Measurements from ENCODE around the gene BEX3.

BEX3 gene

GRCh38 chrX:103338663-103339062, 37.7 kb upstream of the BEX3 start:
- no peak overlapping the region for H3K4me3 ChIP-seq (ENCODE audit: low read depth, low read length)
- no peaks in the 10 kb centered on the region for H3K9me3 ChIP-seq (ENCODE audit: control insufficient read depth, insufficient read depth, low read depth, low read length)
- TF ChIP-seq SETDB1 (IDR thresholded peaks at IDR 0.05; ENCODE audit: insufficient read length, low read length) = no peak
- TF ChIP-seq ZNF24 (tag by site-specific recombination; IDR thresholded peaks at IDR 0.05) = no peak
- no peak for TF ChIP-seq ZNF596 (tag by site-specific recombination; IDR thresholded peaks at IDR 0.05)
- TF ChIP-seq ZNF214 (tag by site-specific recombination; IDR thresholded peaks at IDR 0.05; ENCODE audit: borderline replicate concordance) = no peak
- no peak for TF ChIP-seq ZNF654 (tag by site-specific recombination; IDR thresholded peaks at IDR 0.05; ENCODE audit: low read depth)
- no peaks in the 10 kb centered on the region for H3K4me1 ChIP-seq (ENCODE audit: control insufficient read depth, insufficient read depth, low read length)
- H3K36me3 ChIP-seq (ENCODE audit: control insufficient read depth in 2 of 2, insufficient read depth in 1 of 2, low read length in 2 of 2) = no peaks in the 10 kb centered on the region
- H3K27ac ChIP-seq (ENCODE audit: extremely low read depth, low read depth, low read length) = no peak overlapping the region
- ChIA-PET CTCF (interaction anchor here (1.5 kb wide), 1 partner anchor 125 kb away, joined by 6 read pairs; no protein-coding TSS in a partner anchor), POLR2A (no interaction called here)

DNA sequence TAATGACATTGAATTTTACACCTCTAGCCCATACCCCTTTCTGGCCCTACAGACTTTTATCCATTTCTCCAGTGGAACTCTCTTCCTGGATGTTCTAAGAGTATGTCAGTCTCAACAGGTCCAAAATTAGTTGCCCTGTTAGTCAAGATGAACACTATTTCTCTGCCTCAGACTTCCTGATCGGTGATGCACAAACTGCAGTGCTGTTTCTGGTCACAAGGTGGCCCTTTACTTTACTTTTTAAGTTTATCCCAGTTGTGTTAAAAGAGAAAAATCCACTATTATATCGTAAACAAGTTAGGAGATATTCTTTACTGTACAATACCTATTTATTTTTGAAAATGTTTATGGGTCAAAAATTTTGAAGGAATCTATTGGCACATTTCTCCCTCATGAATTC, 33.2 kb upstream of the BEX3 start:
- Histone ChIP-seq H3K27ac (ENCODE audit: extremely low read depth, low read depth, low read length) (no peak overlapping the region), H3K36me3 (ENCODE audit: control insufficient read depth in 2 of 2, insufficient read depth in 1 of 2, low read length in 2 of 2) (no peaks in the 10 kb centered on the region), H3K9me3 (ENCODE audit: control insufficient read depth, insufficient read depth, low read depth, low read length) (no peaks in the 10 kb centered on the region), H3K4me3 (ENCODE audit: low read depth, low read length) (no peak overlapping the region), H3K4me1 (ENCODE audit: control insufficient read depth, insufficient read depth, low read length) (no peaks in the 10 kb centered on the region)
- TF ChIP-seq ZNF660 (tag by site-specific recombination; IDR thresholded peaks at IDR 0.05) (0 out of 2 replicates have a peak, but pooled peaks have one; percentile 16), ZNF302 (tag by site-specific recombination; IDR thresholded peaks at IDR 0.05; ENCODE audit: low read depth) (no peak), CTCF (tag by site-specific recombination; IDR thresholded peaks at IDR 0.05) (0 out of 2 replicates have a peak, but pooled peaks have one; percentile 30), ZNF654 (tag by site-specific recombination; IDR thresholded peaks at IDR 0.05; ENCODE audit: low read depth) (peak; percentile 53), ZNF274 (IDR thresholded peaks at IDR 0.05; ENCODE audit: low read length) (no peak), ZNF274 (tag by site-specific recombination; IDR thresholded peaks at IDR 0.05; ENCODE audit: borderline replicate concordance) (no peak)
- ChIA-PET CTCF (interaction anchor here (0.6 to 1.3 kb wide), 18 partner anchors 10 to 171 kb away, joined by 3 to 15 read pairs (median 4); partner anchors contain the start of gene TCEAL7), POLR2A (no interaction called here)

DNA sequence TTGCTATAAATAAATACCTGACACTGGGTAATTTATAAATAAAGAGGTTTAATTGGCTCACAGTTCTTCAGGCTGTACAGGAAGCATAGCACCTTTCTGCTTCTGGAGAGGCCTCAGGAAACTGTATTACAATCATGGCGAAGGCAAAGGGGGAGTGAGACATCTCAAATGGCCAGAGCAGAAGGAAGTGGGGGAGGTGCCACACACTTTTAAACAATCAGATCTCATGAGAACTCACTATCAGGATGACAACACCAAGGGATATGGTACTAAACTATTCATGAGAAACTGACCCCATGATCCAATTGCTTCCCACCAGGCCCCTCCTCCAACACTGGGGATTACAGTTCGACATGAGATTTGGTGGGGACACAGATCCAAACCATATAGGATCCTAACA, 31.7 kb upstream of the BEX3 start:
- POLR2A ChIA-PET = no interaction called here
- H3K4me1 ChIP-seq (ENCODE audit: control insufficient read depth, insufficient read depth, low read length) = no peaks in the 10 kb centered on the region
- CTCF ChIA-PET = no interaction called here
- no peak overlapping the region for H3K4me3 ChIP-seq (ENCODE audit: low read depth, low read length)
- no peaks in the 10 kb centered on the region for H3K9me3 ChIP-seq (ENCODE audit: control insufficient read depth, insufficient read depth, low read depth, low read length)
- no peak overlapping the region for H3K27ac ChIP-seq (ENCODE audit: extremely low read depth, low read depth, low read length)
- no peaks in the 10 kb centered on the region for H3K36me3 ChIP-seq (ENCODE audit: control insufficient read depth in 2 of 2, insufficient read depth in 1 of 2, low read length in 2 of 2)
- TF ChIP-seq ZNF433 (tag by site-specific recombination; IDR thresholded peaks at IDR 0.05; ENCODE audit: low read depth) = no peak
- no peak for TF ChIP-seq ZNF449 (tag by site-specific recombination; IDR thresholded peaks at IDR 0.05)
- no peak for TF ChIP-seq MYNN (tag by site-specific recombination; IDR thresholded peaks at IDR 0.05; ENCODE audit: borderline replicate concordance)

DNA sequence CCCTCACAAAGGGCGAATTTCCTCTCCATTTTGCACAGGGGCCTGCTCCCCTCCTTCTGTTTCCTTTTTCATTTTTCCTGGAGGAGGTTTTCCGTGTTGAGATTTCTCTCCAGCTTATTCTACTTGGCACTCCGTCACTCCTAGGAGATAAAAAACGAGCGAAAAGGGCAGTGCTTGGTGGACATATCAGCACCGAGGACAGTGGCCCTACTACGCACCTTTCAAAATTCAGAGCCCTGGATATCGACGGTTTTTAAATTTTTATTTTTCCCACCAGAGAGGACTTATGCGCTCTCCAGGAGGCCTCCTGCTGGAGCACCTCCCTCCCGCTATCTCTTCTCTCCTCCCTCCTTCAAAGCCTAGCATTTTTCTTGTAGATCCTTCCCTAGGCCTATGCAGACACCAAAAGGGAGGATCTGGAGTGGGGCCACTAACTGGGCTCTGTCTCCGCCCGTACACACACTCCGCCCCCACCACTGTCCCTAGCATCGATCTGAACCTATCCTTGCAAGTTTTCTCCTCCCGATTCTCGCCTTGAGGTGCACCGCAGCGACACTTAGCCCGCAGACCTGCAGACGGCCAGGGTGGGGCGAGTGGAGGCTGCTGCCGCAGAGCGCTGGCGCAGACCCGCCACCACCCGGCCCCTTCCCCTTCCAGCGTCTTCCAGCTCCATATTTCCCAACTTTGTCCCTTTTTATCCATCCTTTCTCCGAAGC, 28.5 kb upstream of the BEX3 start:
- Histone ChIP-seq H3K4me3 (ENCODE audit: low read depth, low read length) (no peak overlapping the region), H3K9me3 (ENCODE audit: control insufficient read depth, insufficient read depth, low read depth, low read length) (no peaks in the 10 kb centered on the region), H3K36me3 (ENCODE audit: control insufficient read depth in 2 of 2, insufficient read depth in 1 of 2, low read length in 2 of 2) (no peaks in the 10 kb centered on the region), H3K4me1 (ENCODE audit: control insufficient read depth, insufficient read depth, low read length) (no peaks in the 10 kb centered on the region), H3K27ac (ENCODE audit: extremely low read depth, low read depth, low read length) (no peak overlapping the region)
- POLR2A ChIA-PET = no interaction called here
- CTCF ChIA-PET = no interaction called here
- TF ChIP-seq ZNF629 (tag by site-specific recombination; IDR thresholded peaks at IDR 0.05) (no peak), ZBTB17 (tag by site-specific recombination; IDR thresholded peaks at IDR 0.05) (no peak), ZNF544 (tag by site-specific recombination; IDR thresholded peaks at IDR 0.05) (no peak), ZNF776 (tag by site-specific recombination; IDR thresholded peaks at IDR 0.05; ENCODE audit: borderline replicate concordance) (no peak), ZNF16 (tag by site-specific recombination; IDR thresholded peaks at IDR 0.05; ENCODE audit: low read depth) (no peak), ZNF48 (tag by site-specific recombination; IDR thresholded peaks at IDR 0.05) (no peak), KLF1 (tag by site-specific recombination; IDR thresholded peaks at IDR 0.05) (no peak), ZBTB20 (tag by site-specific recombination; IDR thresholded peaks at IDR 0.05) (no peak)
- TF ChIP-seq, protein P1, sequence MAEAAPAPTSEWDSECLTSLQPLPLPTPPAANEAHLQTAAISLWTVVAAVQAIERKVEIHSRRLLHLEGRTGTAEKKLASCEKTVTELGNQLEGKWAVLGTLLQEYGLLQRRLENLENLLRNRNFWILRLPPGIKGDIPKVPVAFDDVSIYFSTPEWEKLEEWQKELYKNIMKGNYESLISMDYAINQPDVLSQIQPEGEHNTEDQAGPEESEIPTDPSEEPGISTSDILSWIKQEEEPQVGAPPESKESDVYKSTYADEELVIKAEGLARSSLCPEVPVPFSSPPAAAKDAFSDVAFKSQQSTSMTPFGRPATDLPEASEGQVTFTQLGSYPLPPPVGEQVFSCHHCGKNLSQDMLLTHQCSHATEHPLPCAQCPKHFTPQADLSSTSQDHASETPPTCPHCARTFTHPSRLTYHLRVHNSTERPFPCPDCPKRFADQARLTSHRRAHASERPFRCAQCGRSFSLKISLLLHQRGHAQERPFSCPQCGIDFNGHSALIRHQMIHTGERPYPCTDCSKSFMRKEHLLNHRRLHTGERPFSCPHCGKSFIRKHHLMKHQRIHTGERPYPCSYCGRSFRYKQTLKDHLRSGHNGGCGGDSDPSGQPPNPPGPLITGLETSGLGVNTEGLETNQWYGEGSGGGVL (tag by site-specific recombination; IDR thresholded peaks at IDR 0.05) = no peak
- TF ChIP-seq, protein P2, sequence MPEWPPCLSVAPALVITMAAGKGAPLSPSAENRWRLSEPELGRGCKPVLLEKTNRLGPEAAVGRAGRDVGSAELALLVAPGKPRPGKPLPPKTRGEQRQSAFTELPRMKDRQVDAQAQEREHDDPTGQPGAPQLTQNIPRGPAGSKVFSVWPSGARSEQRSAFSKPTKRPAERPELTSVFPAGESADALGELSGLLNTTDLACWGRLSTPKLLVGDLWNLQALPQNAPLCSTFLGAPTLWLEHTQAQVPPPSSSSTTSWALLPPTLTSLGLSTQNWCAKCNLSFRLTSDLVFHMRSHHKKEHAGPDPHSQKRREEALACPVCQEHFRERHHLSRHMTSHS (tag by site-specific recombination; IDR thresholded peaks at IDR 0.05) = no peak

Measured in HEK293 (cell line).